ENCODE data around the gene DBP.

DBP gene

GRCh38 chr19:48600679-48601417 is 36.3 kb downstream of the DBP start:
- no peaks in the 10 kb centered on the region for H4K20me1 ChIP-seq (ENCODE audit: insufficient read depth, low read length, poor library complexity, severe bottlenecking)
- no peak overlapping the region for H2AFZ ChIP-seq (ENCODE audit: low read length)
- no peaks in the 10 kb centered on the region for H3K27me3 ChIP-seq (ENCODE audit: insufficient read depth, low read length, poor library complexity, severe bottlenecking)
- no peak overlapping the region for H3K4me2 ChIP-seq (ENCODE audit: low read depth, low read length, poor library complexity, severe bottlenecking)
- H3K9me3 ChIP-seq (ENCODE audit: insufficient read depth, low read depth, low read length): no peaks in the 10 kb centered on the region
- H3K4me3 ChIP-seq (ENCODE audit: low read length, poor library complexity, severe bottlenecking): no peak overlapping the region
- no peaks in the 10 kb centered on the region for H3K4me1 ChIP-seq (ENCODE audit: insufficient read depth, low read length, poor library complexity, severe bottlenecking)
- H3K79me2 ChIP-seq (ENCODE audit: insufficient read depth, low read length): no peaks in the 10 kb centered on the region
- no peak overlapping the region for H3K9ac ChIP-seq (ENCODE audit: low read depth, low read length, poor library complexity, severe bottlenecking)
- no peaks in the 10 kb centered on the region for H3F3A ChIP-seq (ENCODE audit: low read depth)
- TF ChIP-seq CTCF (conservative IDR thresholded peaks at IDR 0.05; ENCODE audit: low read length) (no peak), EZH2phosphoT487 (IDR thresholded peaks at IDR 0.05; ENCODE audit: borderline replicate concordance) (no peak)
- H3K9me2 ChIP-seq (replicated peaks; ENCODE audit: low read depth, low read length): no peaks in the 10 kb centered on the region
- H3K36me3 ChIP-seq (ENCODE audit: insufficient read depth, low read length): no peaks in the 10 kb centered on the region

- Histone ChIP-seq H3K9ac (ENCODE audit: low read depth, low read length, poor library complexity, severe bottlenecking) (no peak overlapping the region), H3K4me3 (ENCODE audit: low read length, poor library complexity, severe bottlenecking) (no peak overlapping the region), H3F3A (ENCODE audit: low read depth) (no peaks in the 10 kb centered on the region), H3K27me3 (ENCODE audit: insufficient read depth, low read length, poor library complexity, severe bottlenecking) (no peaks in the 10 kb centered on the region), H3K36me3 (ENCODE audit: insufficient read depth, low read length) (no peaks in the 10 kb centered on the region), H3K4me2 (ENCODE audit: low read depth, low read length, poor library complexity, severe bottlenecking) (no peak overlapping the region), H3K4me1 (ENCODE audit: insufficient read depth, low read length, poor library complexity, severe bottlenecking) (no peaks in the 10 kb centered on the region), H4K20me1 (ENCODE audit: insufficient read depth, low read length, poor library complexity, severe bottlenecking) (no peaks in the 10 kb centered on the region), H3K79me2 (ENCODE audit: insufficient read depth, low read length) (no peaks in the 10 kb centered on the region), H3K9me3 (ENCODE audit: insufficient read depth, low read depth, low read length) (no peaks in the 10 kb centered on the region), H2AFZ (ENCODE audit: low read length) (no peak overlapping the region), H3K9me2 (replicated peaks; ENCODE audit: low read depth, low read length) (no peaks in the 10 kb centered on the region)
- TF ChIP-seq EZH2phosphoT487 (IDR thresholded peaks at IDR 0.05; ENCODE audit: borderline replicate concordance) (no peak), CTCF (conservative IDR thresholded peaks at IDR 0.05; ENCODE audit: low read length) (no peak)
These were observed 38.0 kb downstream of the DBP start for GRCh38 chr19:48598996-48599700.

- Histone ChIP-seq H3F3A (ENCODE audit: low read depth) (no peaks in the 10 kb centered on the region), H3K9me3 (ENCODE audit: insufficient read depth, low read depth, low read length) (no peaks in the 10 kb centered on the region), H3K4me3 (ENCODE audit: low read length, poor library complexity, severe bottlenecking) (no peak overlapping the region), H3K36me3 (ENCODE audit: insufficient read depth, low read length) (no peaks in the 10 kb centered on the region), H2AFZ (ENCODE audit: low read length) (no peak overlapping the region), H3K9ac (ENCODE audit: low read depth, low read length, poor library complexity, severe bottlenecking) (no peak overlapping the region), H3K79me2 (ENCODE audit: insufficient read depth, low read length) (no peaks in the 10 kb centered on the region), H3K27me3 (ENCODE audit: insufficient read depth, low read length, poor library complexity, severe bottlenecking) (no peaks in the 10 kb centered on the region), H3K4me1 (ENCODE audit: insufficient read depth, low read length, poor library complexity, severe bottlenecking) (no peaks in the 10 kb centered on the region), H3K4me2 (ENCODE audit: low read depth, low read length, poor library complexity, severe bottlenecking) (no peak overlapping the region), H3K9me2 (replicated peaks; ENCODE audit: low read depth, low read length) (no peaks in the 10 kb centered on the region), H4K20me1 (ENCODE audit: insufficient read depth, low read length, poor library complexity, severe bottlenecking) (no peaks in the 10 kb centered on the region)
- TF ChIP-seq CTCF (conservative IDR thresholded peaks at IDR 0.05; ENCODE audit: low read length) (no peak), EZH2phosphoT487 (IDR thresholded peaks at IDR 0.05; ENCODE audit: borderline replicate concordance) (no peak)
These were observed 40.3 kb downstream of the DBP start for GRCh38 chr19:48596679-48597465.

Data from Loucy (cell line).